Measurements from ENCODE around the gene INS. TPM values are rescaled to one million over a fixed set of nuclear protein-coding genes. Genes with fewer than 3 reads are reported as not detected.
"Not testable (repeated sequence)": the region's sequence is repeated elsewhere in the genome, so short reads cannot be mapped to it uniquely, and the experiment has no call there.

Gene INS
- total and polyA plus RNA-seq, 3 donors from 2014 or later: not detected

DNA sequence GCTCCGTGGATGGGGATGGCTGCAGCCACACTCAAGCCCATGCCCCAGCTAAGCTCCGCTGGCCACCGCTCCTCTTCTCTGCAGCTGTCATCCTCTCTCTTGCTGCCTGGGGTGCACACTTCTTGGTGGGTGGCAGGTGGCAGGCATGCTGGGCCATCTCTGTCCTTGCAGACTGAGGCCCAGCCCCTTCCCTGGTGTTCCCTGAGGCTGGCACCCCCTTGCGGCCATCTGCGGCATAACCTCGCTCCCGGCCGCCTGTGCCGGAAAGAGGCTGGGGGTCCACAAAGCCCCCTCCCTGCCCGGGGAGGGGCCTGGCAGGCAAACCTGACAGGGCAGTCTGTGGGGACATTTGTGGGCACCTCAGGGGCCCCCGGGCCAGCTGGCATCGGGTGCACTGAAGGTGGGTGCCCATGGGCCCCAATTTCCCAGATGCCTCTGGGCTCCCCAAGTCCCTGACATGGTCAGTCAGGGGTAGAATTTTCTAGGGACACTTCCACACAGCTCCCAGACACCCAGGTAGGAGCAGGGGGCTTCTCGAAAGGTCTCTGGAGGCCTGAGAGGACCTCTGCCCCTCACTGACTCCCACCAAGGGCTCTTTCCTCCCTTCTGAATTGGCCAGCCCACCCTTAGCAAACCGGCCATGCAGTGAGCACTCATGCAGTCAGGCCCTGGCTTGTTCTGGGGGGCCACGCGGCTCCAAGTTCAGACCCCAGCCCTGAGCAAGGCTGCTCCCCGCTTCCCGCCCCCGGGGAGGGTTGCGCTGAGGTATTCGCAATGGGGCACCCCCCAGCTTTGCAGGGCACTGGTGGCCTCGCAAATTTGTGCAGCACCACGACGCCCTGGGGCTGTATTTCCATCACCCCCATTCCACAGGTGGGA, 34.1 kb upstream of the INS start:
- Histone ChIP-seq H3K4me1 (no peaks in the 10 kb centered on the region), H3K4me3 (no peak overlapping the region), H3K27ac (no peak overlapping the region), H3K36me3 (ENCODE audit: low read depth, missing control alignments) (no peaks in the 10 kb centered on the region), H3K9me3 (no peaks in the 10 kb centered on the region), H3K27me3 (no peaks in the 10 kb centered on the region)
- WGBS, 2 donors: 62 to 85% methylated on average over 15 to 24 of the region's 24 CpGs
- DNase-seq: peak; percentile 50
- intact Hi-C loops (cut with DNase I; ENCODE audit: low total_unique reads): loop anchor here (5.0 kb wide), 3 partner anchors 102 to 227 kb away; no protein-coding TSS in a partner anchor
- TF ChIP-seq, protein P1, sequence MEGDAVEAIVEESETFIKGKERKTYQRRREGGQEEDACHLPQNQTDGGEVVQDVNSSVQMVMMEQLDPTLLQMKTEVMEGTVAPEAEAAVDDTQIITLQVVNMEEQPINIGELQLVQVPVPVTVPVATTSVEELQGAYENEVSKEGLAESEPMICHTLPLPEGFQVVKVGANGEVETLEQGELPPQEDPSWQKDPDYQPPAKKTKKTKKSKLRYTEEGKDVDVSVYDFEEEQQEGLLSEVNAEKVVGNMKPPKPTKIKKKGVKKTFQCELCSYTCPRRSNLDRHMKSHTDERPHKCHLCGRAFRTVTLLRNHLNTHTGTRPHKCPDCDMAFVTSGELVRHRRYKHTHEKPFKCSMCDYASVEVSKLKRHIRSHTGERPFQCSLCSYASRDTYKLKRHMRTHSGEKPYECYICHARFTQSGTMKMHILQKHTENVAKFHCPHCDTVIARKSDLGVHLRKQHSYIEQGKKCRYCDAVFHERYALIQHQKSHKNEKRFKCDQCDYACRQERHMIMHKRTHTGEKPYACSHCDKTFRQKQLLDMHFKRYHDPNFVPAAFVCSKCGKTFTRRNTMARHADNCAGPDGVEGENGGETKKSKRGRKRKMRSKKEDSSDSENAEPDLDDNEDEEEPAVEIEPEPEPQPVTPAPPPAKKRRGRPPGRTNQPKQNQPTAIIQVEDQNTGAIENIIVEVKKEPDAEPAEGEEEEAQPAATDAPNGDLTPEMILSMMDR (IDR thresholded peaks at IDR 0.05): peak; percentile 67 to 81 (median 71)
- no peak for TF ChIP-seq POLR2A (IDR thresholded peaks at IDR 0.05)

- WGBS, 2 donors: 70 to 82% methylated on average over 13 to 15 of the region's 20 CpGs
- not testable (repeated sequence) for H3K27ac ChIP-seq; H3K4me1 ChIP-seq; H3K27me3 ChIP-seq; H3K4me3 ChIP-seq; H3K36me3 ChIP-seq (ENCODE audit: low read depth, missing control alignments); H3K9me3 ChIP-seq; DNase-seq
- intact Hi-C loops (cut with DNase I; ENCODE audit: low total_unique reads): loop anchor here (5.0 kb wide), 1 partner anchor 218 kb away; no protein-coding TSS in a partner anchor
Measured at GRCh38 chr11:2193888-2194595, 33.0 kb upstream of the INS start.

GRCh38 chr11:2193099-2193887, 32.3 kb upstream of the INS start:
- intact Hi-C loops (cut with DNase I; ENCODE audit: low total_unique reads): loop anchor here (5.0 kb wide), 1 partner anchor 219 kb away; no protein-coding TSS in a partner anchor
- no peaks in the 10 kb centered on the region for H3K9me3 ChIP-seq
- H3K4me3 ChIP-seq: no peak overlapping the region
- TF ChIP-seq, protein P1 (IDR thresholded peaks at IDR 0.05): no peak
- no peak for TF ChIP-seq POLR2A (IDR thresholded peaks at IDR 0.05)
- H3K36me3 ChIP-seq (ENCODE audit: low read depth, missing control alignments): no peaks in the 10 kb centered on the region
- 75 to 87% methylated on average over 17 to 26 of the region's 26 CpGs for WGBS, 2 donors
- no peak overlapping the region for H3K27ac ChIP-seq
- peak; percentile 17 for DNase-seq
- no peaks in the 10 kb centered on the region for H3K27me3 ChIP-seq
- no peaks in the 10 kb centered on the region for H3K4me1 ChIP-seq

GRCh38 chr11:2192435-2192834, 31.4 kb upstream of the INS start:
- H3K4me3 ChIP-seq: no peak overlapping the region
- no peaks in the 10 kb centered on the region for H3K4me1 ChIP-seq
- no peaks in the 10 kb centered on the region for H3K36me3 ChIP-seq (ENCODE audit: low read depth, missing control alignments)
- H3K9me3 ChIP-seq: no peaks in the 10 kb centered on the region
- DNase-seq: no peak
- H3K27ac ChIP-seq: no peak overlapping the region
- no peaks in the 10 kb centered on the region for H3K27me3 ChIP-seq
- no peak for TF ChIP-seq POLR2A (IDR thresholded peaks at IDR 0.05)
- TF ChIP-seq, protein P1 (IDR thresholded peaks at IDR 0.05): no peak
- intact Hi-C loops (cut with DNase I; ENCODE audit: low total_unique reads): loop anchor here (5.0 kb wide), 1 partner anchor 220 kb away; no protein-coding TSS in a partner anchor
- 91 to 92% methylated on average over 8 to 10 of the region's 10 CpGs for WGBS, 2 donors
